ENCODE measurements around the gene IER2. TPM values are rescaled to one million over a fixed set of nuclear protein-coding genes. Genes with fewer than 3 reads are reported as not detected.

Gene IER2
- total RNA-seq = 100 to 1,000 TPM; 120 to 123 TPM

GRCh38 chr19:13150187-13150930 lies at the start of gene IER2, which contains the start of gene STX10:
TSS of gene IER2 (plus strand) at chr19:13150411. CDS start at chr19:13153187, 2,776 bp downstream.
TSS of gene STX10 (minus strand) at chr19:13150375. CDS start at chr19:13150173, 202 bp downstream.
- Mint-ChIP-seq H3K4me3 (peak within 1 kb of the TSS; percentile 99), H3K4me1 (ENCODE audit: low read depth) (peaks cover 19% of the 10 kb centered on the region), H3K36me3 (ENCODE audit: low read depth) (peaks cover 29% of the 10 kb centered on the region), H3K9me3 (no peaks in the 10 kb centered on the region), H3K27ac (peak within 1 kb of the TSS; percentile 98), H3K27me3 (ENCODE audit: low read depth) (no peaks in the 10 kb centered on the region)
- CTCF ChIA-PET = interaction anchor here (0.8 to 1.1 kb wide), 2 partner anchors 46 to 55 kb away, joined by 3 read pairs; no protein-coding TSS in a partner anchor
- intact Hi-C loops (cut with micrococcal nuclease) = loop anchor here (1.0 to 5.0 kb wide), 8 partner anchors 16 to 1232 kb away; partner anchors contain the start of genes ADGRE5 and TRIR
- DNase-seq = peak; percentile 96

GRCh38 chr19:13100841-13101589 lies 49.2 kb upstream of the IER2 start:
- Mint-ChIP-seq H3K4me1 (ENCODE audit: low read depth) (peaks cover 52% of the 10 kb centered on the region), H3K4me3 (peak overlapping the region; percentile 10), H3K27me3 (ENCODE audit: low read depth) (peaks cover 20% of the 10 kb centered on the region), H3K36me3 (ENCODE audit: low read depth) (peaks cover 4% of the 10 kb centered on the region), H3K27ac (peak overlapping the region; percentile 6), H3K9me3 (no peaks in the 10 kb centered on the region)
- intact Hi-C loops (cut with micrococcal nuclease) = loop anchor here (1.0 to 5.0 kb wide), 4 partner anchors 16 to 319 kb away; no protein-coding TSS in a partner anchor
- DNase-seq = no peak
- CTCF ChIA-PET = interaction anchor here (0.9 to 1.4 kb wide), 6 partner anchors 40 to 146 kb away, joined by 3 to 8 read pairs (median 4); no protein-coding TSS in a partner anchor

GRCh38 chr19:13101590-13102415 lies 48.4 kb upstream of the IER2 start:
- peak overlapping the region; percentile 6 for H3K27ac Mint-ChIP-seq
- intact Hi-C loops (cut with micrococcal nuclease) = loop anchor here (2.0 to 5.0 kb wide), 2 partner anchors 55 to 320 kb away; no protein-coding TSS in a partner anchor

GRCh38 chr19:13102416-13102665 lies 47.9 kb upstream of the IER2 start:
- peak; percentile 17 for DNase-seq
- H3K27ac Mint-ChIP-seq = no peak overlapping the region
- CTCF ChIA-PET = no interaction called here
- peaks cover 12% of the 10 kb centered on the region for H3K27me3 Mint-ChIP-seq (ENCODE audit: low read depth)
- H3K9me3 Mint-ChIP-seq = no peaks in the 10 kb centered on the region
- peaks cover 46% of the 10 kb centered on the region for H3K4me1 Mint-ChIP-seq (ENCODE audit: low read depth)
- peak overlapping the region; percentile 61 for H3K4me3 Mint-ChIP-seq
- H3K36me3 Mint-ChIP-seq (ENCODE audit: low read depth) = peaks cover 6% of the 10 kb centered on the region
- intact Hi-C loops (cut with micrococcal nuclease) = loop anchor here (5.0 kb wide), 1 partner anchor 320 kb away; no protein-coding TSS in a partner anchor

More at GRCh38 chr19:13101590-13102415, 48.4 kb upstream of the IER2 start:
- CTCF ChIA-PET = interaction anchor here (0.6 to 1.2 kb wide), 4 partner anchors 79 to 147 kb away, joined by 3 to 6 read pairs (median 4); no protein-coding TSS in a partner anchor
- peaks cover 4% of the 10 kb centered on the region for H3K36me3 Mint-ChIP-seq (ENCODE audit: low read depth)
- peaks cover 49% of the 10 kb centered on the region for H3K4me1 Mint-ChIP-seq (ENCODE audit: low read depth)
- peaks cover 16% of the 10 kb centered on the region for H3K27me3 Mint-ChIP-seq (ENCODE audit: low read depth)
- H3K4me3 Mint-ChIP-seq = peak overlapping the region; percentile 61
- H3K9me3 Mint-ChIP-seq = no peaks in the 10 kb centered on the region
- no peak for DNase-seq

- CTCF ChIA-PET = interaction anchor here (3.3 to 3.4 kb wide), 2 partner anchors 8 to 125 kb away, joined by 22 to 25 read pairs; no protein-coding TSS in a partner anchor
- Mint-ChIP-seq H3K9me3 (no peaks in the 10 kb centered on the region), H3K36me3 (ENCODE audit: low read depth) (peaks cover 10% of the 10 kb centered on the region), H3K4me1 (ENCODE audit: low read depth) (peaks cover 42% of the 10 kb centered on the region), H3K4me3 (peak within 1 kb of the TSS; percentile 65), H3K27ac (peak within 1 kb of the TSS; percentile 53), H3K27me3 (ENCODE audit: low read depth) (peaks cover 8% of the 10 kb centered on the region)
- peak; percentile 24 for DNase-seq
- intact Hi-C loops (cut with micrococcal nuclease) = loop anchor here (5.0 kb wide), 1 partner anchor 321 kb away; no protein-coding TSS in a partner anchor
Measured at GRCh38 chr19:13102666-13103580, 47.3 kb upstream of the IER2 start, which contains the start of gene LYL1. TSS of gene LYL1 (minus strand) at chr19:13102858. CDS start at chr19:13101171, 1,687 bp downstream.

- intact Hi-C loops (cut with micrococcal nuclease) = loop anchor here (1.0 to 5.0 kb wide), 2 partner anchors 13 to 321 kb away; partner anchors contain the start of gene TRMT1
- H3K4me3 Mint-ChIP-seq = peak overlapping the region; percentile 84
- peaks cover 2% of the 10 kb centered on the region for H3K27me3 Mint-ChIP-seq (ENCODE audit: low read depth)
- H3K4me1 Mint-ChIP-seq (ENCODE audit: low read depth) = peaks cover 36% of the 10 kb centered on the region
- CTCF ChIA-PET = interaction anchor here (0.7 to 3.4 kb wide), 10 partner anchors 9 to 544 kb away, joined by 3 to 25 read pairs (median 9); partner anchors contain the start of genes IER2, NACC1 and STX10
- DNase-seq = no peak
- peak overlapping the region; percentile 91 for H3K27ac Mint-ChIP-seq
- H3K36me3 Mint-ChIP-seq (ENCODE audit: low read depth) = peaks cover 10% of the 10 kb centered on the region
- H3K9me3 Mint-ChIP-seq = no peaks in the 10 kb centered on the region
Measured at GRCh38 chr19:13103581-13104359, 46.4 kb upstream of the IER2 start.

GRCh38 chr19:13104360-13104847 lies 45.8 kb upstream of the IER2 start:
- Mint-ChIP-seq H3K27ac (peak overlapping the region; percentile 91), H3K9me3 (no peaks in the 10 kb centered on the region), H3K27me3 (ENCODE audit: low read depth) (no peaks in the 10 kb centered on the region), H3K4me1 (ENCODE audit: low read depth) (peaks cover 33% of the 10 kb centered on the region), H3K36me3 (ENCODE audit: low read depth) (peaks cover 13% of the 10 kb centered on the region), H3K4me3 (peak overlapping the region; percentile 84)
- intact Hi-C loops (cut with micrococcal nuclease) = loop anchor here (1.0 to 5.0 kb wide), 2 partner anchors 12 to 322 kb away; partner anchors contain the start of gene TRMT1
- DNase-seq = peak; percentile 72
- CTCF ChIA-PET = interaction anchor here (0.7 to 3.4 kb wide), 13 partner anchors 9 to 544 kb away, joined by 3 to 25 read pairs (median 5); partner anchors contain the start of genes IER2, NACC1 and STX10

- intact Hi-C loops (cut with micrococcal nuclease) = loop anchor here (1.0 to 5.0 kb wide), 2 partner anchors 11 to 323 kb away; partner anchors contain the start of gene TRMT1
- Mint-ChIP-seq H3K27me3 (ENCODE audit: low read depth) (no peaks in the 10 kb centered on the region), H3K4me3 (peak overlapping the region; percentile 84), H3K9me3 (no peaks in the 10 kb centered on the region), H3K36me3 (ENCODE audit: low read depth) (peaks cover 12% of the 10 kb centered on the region), H3K4me1 (ENCODE audit: low read depth) (peaks cover 26% of the 10 kb centered on the region), H3K27ac (peak overlapping the region; percentile 91)
- CTCF ChIA-PET = interaction anchor here (0.7 to 3.4 kb wide), 13 partner anchors 9 to 543 kb away, joined by 3 to 25 read pairs (median 5); partner anchors contain the start of genes IER2, NACC1 and STX10
- peak; percentile 37 for DNase-seq
Measured at GRCh38 chr19:13104848-13105711, 45.1 kb upstream of the IER2 start.

GRCh38 chr19:13109361-13110098 lies 40.7 kb upstream of the IER2 start:
- Mint-ChIP-seq H3K27ac (no peak overlapping the region), H3K27me3 (ENCODE audit: low read depth) (no peaks in the 10 kb centered on the region), H3K4me3 (no peak overlapping the region), H3K9me3 (no peaks in the 10 kb centered on the region), H3K36me3 (ENCODE audit: low read depth) (peaks cover 17% of the 10 kb centered on the region), H3K4me1 (ENCODE audit: low read depth) (peaks cover 8% of the 10 kb centered on the region)
- CTCF ChIA-PET = no interaction called here
- no peak for DNase-seq
- intact Hi-C loops (cut with micrococcal nuclease) = no loop called here
